Esophagus (tissue), 2 donors: ENCODE measurements around the gene HS6ST1. TPM values are rescaled to one million over a fixed set of nuclear protein-coding genes. Genes with fewer than 3 reads are reported as not detected.

Experiments used
- H3K27ac ChIP-seq, 2 donors: one replicate each; pipeline ENCODE4 v1.5.1; 2013; ENCODE audit warnings: low read depth in 2 of 2, mild to moderate bottlenecking in 2 of 2, inconsistent platforms in 1 of 2, low read length in 1 of 2, moderate library complexity in 1 of 2
- H3K27me3 ChIP-seq, 2 donors: one replicate each; pipeline ENCODE4 v1.6.1; 2013; ENCODE audit warnings: low read length in 2 of 2, control low read depth in 1 of 2, mild to moderate bottlenecking in 1 of 2; ENCODE audit not compliant: insufficient read depth in 2 of 2, control insufficient read depth in 1 of 2
- H3K36me3 ChIP-seq, 2 donors: one replicate each; pipeline ENCODE4 v1.6.1; 2013; ENCODE audit warnings: low read length in 1 of 2; ENCODE audit not compliant: control insufficient read depth in 2 of 2, insufficient read depth in 2 of 2
- H3K4me1 ChIP-seq, 2 donors: one replicate each; pipeline ENCODE4 v1.6.1; 2013; ENCODE audit warnings: low read length in 1 of 2; ENCODE audit not compliant: control insufficient read depth in 2 of 2, insufficient read depth in 2 of 2
- H3K4me3 ChIP-seq, 2 donors: one replicate each; pipeline ENCODE4 v1.5.1; 2013; ENCODE audit warnings: low read length in 2 of 2, mild to moderate bottlenecking in 2 of 2, low read depth in 1 of 2, moderate library complexity in 1 of 2
- H3K9me3 ChIP-seq, 2 donors: one replicate each; pipeline ENCODE4 v1.6.1; 2013; ENCODE audit warnings: mild to moderate bottlenecking in 2 of 2, low read depth in 1 of 2, low read length in 1 of 2, moderate library complexity in 1 of 2; ENCODE audit not compliant: control insufficient read depth in 2 of 2, insufficient read depth in 1 of 2
- WGBS, 2 donors: extraction: QIAGEN DNeasy Blood & Tissue Kit; methylation state at CpG; one replicate each; pipeline ENCODE4 v1.1.7; 2013; 5-methylcytosine and 5-hydroxymethylcytosine counted together
- polyA plus RNA-seq, 2 donors: library from polyadenylated mRNA; stranded (reverse); fragments of 200-250 nt; gene quantifications; one replicate each; pipeline ENCODE4 v1.2.3, GENCODE V29; 2013
- donor health status: healthy with polysubstance abuse.
- donor health status: Bipolar disorder and iron deficiency.

HS6ST1 gene
- polyA plus RNA-seq, 2 donors = 23.1 to 29.9 TPM

GRCh38 chr2:128277961-128278681 lies 40.5 kb downstream of the HS6ST1 start:
- peaks cover 9 to 41% of the 10 kb centered on the region in 2 donors for H3K4me1 ChIP-seq
- peaks cover 0 to 18% of the 10 kb centered on the region in 2 donors for H3K36me3 ChIP-seq
- H3K27me3 ChIP-seq = no peaks in the 10 kb centered on the region
- no peak overlapping the region for H3K27ac ChIP-seq
- no peaks in the 10 kb centered on the region for H3K9me3 ChIP-seq
- WGBS, 2 donors = 71 to 72% methylated on average over 14 of the region's 14 CpGs
- H3K4me3 ChIP-seq = no peak overlapping the region

- H3K27ac ChIP-seq = no peak overlapping the region
- H3K36me3 ChIP-seq = peaks cover 5 to 20% of the 10 kb centered on the region in 2 donors
- H3K27me3 ChIP-seq = no peaks in the 10 kb centered on the region
- 90% methylated on average over 17 of the region's 17 CpGs for WGBS, 2 donors
- no peak overlapping the region for H3K4me3 ChIP-seq
- no peaks in the 10 kb centered on the region for H3K9me3 ChIP-seq
- H3K4me1 ChIP-seq = peaks cover 9 to 37% of the 10 kb centered on the region in 2 donors
Observed at GRCh38 chr2:128276878-128277675, 41.6 kb downstream of the HS6ST1 start.

- Histone ChIP-seq H3K27me3 (no peaks in the 10 kb centered on the region), H3K4me3 (no peak overlapping the region), H3K9me3 (no peaks in the 10 kb centered on the region), H3K27ac (no peak overlapping the region), H3K4me1 (peaks cover 2 to 24% of the 10 kb centered on the region in 2 donors), H3K36me3 (peaks cover 5 to 28% of the 10 kb centered on the region in 2 donors)
- 91 to 93% methylated on average over 14 of the region's 14 CpGs for WGBS, 2 donors
Observed at GRCh38 chr2:128275498-128276045, 43.1 kb downstream of the HS6ST1 start.

GRCh38 chr2:128274218-128274617 lies 44.5 kb downstream of the HS6ST1 start:
- Histone ChIP-seq H3K27ac (no peak overlapping the region), H3K4me3 (no peak overlapping the region), H3K4me1 (peaks cover 2 to 20% of the 10 kb centered on the region in 2 donors), H3K27me3 (no peaks in the 10 kb centered on the region), H3K9me3 (no peaks in the 10 kb centered on the region), H3K36me3 (peaks cover 5 to 25% of the 10 kb centered on the region in 2 donors)
- 97% methylated on average over 6 of the region's 6 CpGs for WGBS, 2 donors

- Histone ChIP-seq H3K4me1 (peaks cover 2 to 20% of the 10 kb centered on the region in 2 donors), H3K9me3 (no peaks in the 10 kb centered on the region), H3K4me3 (no peak overlapping the region), H3K36me3 (peaks cover 5 to 28% of the 10 kb centered on the region in 2 donors), H3K27ac (peak overlapping the region in 1 of 2 donors; percentile 11), H3K27me3 (no peaks in the 10 kb centered on the region)
- WGBS, 2 donors = 63 to 80% methylated on average over 16 of the region's 16 CpGs
Observed at GRCh38 chr2:128273469-128274081, 45.1 kb downstream of the HS6ST1 start.

- Histone ChIP-seq H3K4me1 (peaks cover 2 to 13% of the 10 kb centered on the region in 2 donors), H3K27me3 (no peaks in the 10 kb centered on the region), H3K9me3 (no peaks in the 10 kb centered on the region), H3K4me3 (no peak overlapping the region), H3K27ac (no peak overlapping the region), H3K36me3 (peaks cover 5 to 32% of the 10 kb centered on the region in 2 donors)
- WGBS, 2 donors = 83 to 88% methylated on average over 18 of the region's 18 CpGs
Observed at GRCh38 chr2:128272601-128273468, 45.8 kb downstream of the HS6ST1 start.

- Histone ChIP-seq H3K4me1 (peaks cover 2 to 13% of the 10 kb centered on the region in 2 donors), H3K4me3 (no peak overlapping the region), H3K27me3 (no peaks in the 10 kb centered on the region), H3K27ac (no peak overlapping the region), H3K9me3 (no peaks in the 10 kb centered on the region), H3K36me3 (peaks cover 5 to 32% of the 10 kb centered on the region in 2 donors)
- 86 to 87% methylated on average over 21 of the region's 21 CpGs for WGBS, 2 donors
Observed at GRCh38 chr2:128271911-128272600, 46.6 kb downstream of the HS6ST1 start.

GRCh38 chr2:128271597-128271910 lies 47.1 kb downstream of the HS6ST1 start:
- WGBS, 2 donors = 85 to 86% methylated on average over 12 of the region's 12 CpGs
- Histone ChIP-seq H3K27ac (no peak overlapping the region), H3K9me3 (no peaks in the 10 kb centered on the region), H3K27me3 (no peaks in the 10 kb centered on the region), H3K36me3 (peaks cover 5 to 32% of the 10 kb centered on the region in 2 donors), H3K4me3 (no peak overlapping the region), H3K4me1 (peaks cover 2 to 13% of the 10 kb centered on the region in 2 donors)
